ENCODE measurements around the gene NUCKS1. TPM values are rescaled to one million over a fixed set of nuclear protein-coding genes. Genes with fewer than 3 reads are reported as not detected.

NUCKS1 gene
- total and polyA plus RNA-seq, 2 of the 4 experiments (the other 2 are of a cell fraction): 37.9 to 103 TPM

- DNase-seq (peak; percentile 18), ATAC-seq (ENCODE audit: low read depth) (no peak)
- intact Hi-C loops (cut with micrococcal nuclease) (no loop called here), dilution Hi-C loops (cut with HindIII; ENCODE audit: low sequenced_read_pairs, unreplicated experiment) (no loop called here), in situ Hi-C loops (cut with MboI; ENCODE audit: low sequenced_read_pairs) (no loop called here)
- BruUV-seq (replicated peaks): no TSS peak
- Histone ChIP-seq H2AK9ac (replicated peaks; ENCODE audit: low read depth, low read length, poor library complexity) (no peak overlapping the region), H3K79me1 (ENCODE audit: low read depth in 1 of 2, low read length in 2 of 2) (peaks cover 13 to 24% of the 10 kb centered on the region in 2 experiments; a peak in 3 of 4 replicates), H3K23ac (ENCODE audit: low read depth, low read length) (no peak overlapping the region), H3K36me3 (ENCODE audit: control insufficient read depth, insufficient read depth, low read length) (peaks cover 24% of the 10 kb centered on the region), H3K18ac (ENCODE audit: low read depth, low read length) (no peak overlapping the region), H2BK20ac (ENCODE audit: low read depth, low read length) (no peak overlapping the region), H3K9me3 (ENCODE audit: control insufficient read depth, insufficient read depth, low read length) (no peaks in the 10 kb centered on the region), H3K4me2 (ENCODE audit: low read depth, low read length) (no peak overlapping the region), H3K14ac (replicated peaks; ENCODE audit: low read depth, low read length) (no peak overlapping the region), H3K4me1 (ENCODE audit: control insufficient read depth, insufficient read depth, low read length) (peaks cover 2% of the 10 kb centered on the region; the same call in 1 of the 2 replicates), H2AK5ac (ENCODE audit: low read depth, low read length) (no peak overlapping the region), H3K9me1 (ENCODE audit: insufficient read depth, low read length) (peaks cover 2% of the 10 kb centered on the region), H3K4me3 (ENCODE audit: insufficient read depth, low read depth, low read length) (no peak overlapping the region), H4K8ac (ENCODE audit: low read depth in 2 of 2, low read length in 2 of 2) (no peak overlapping the region), H2AFZ (replicated peaks; ENCODE audit: low read length, poor library complexity) (no peak overlapping the region), H3K56ac (ENCODE audit: extremely low read depth, insufficient read depth, low read length) (no peak overlapping the region), H4K5ac (ENCODE audit: low read depth, low read length) (no peak overlapping the region), H4K20me1 (ENCODE audit: insufficient read depth, low read length) (peaks cover 3% of the 10 kb centered on the region; the same call in 1 of the 2 replicates), H2BK120ac (ENCODE audit: low read depth, low read length) (no peak overlapping the region), H3K9ac (ENCODE audit: low read depth, low read length) (no peak overlapping the region), H3K4ac (ENCODE audit: low read depth, low read length) (no peak overlapping the region), H2BK5ac (ENCODE audit: low read depth, low read length, poor library complexity, severe bottlenecking) (no peak overlapping the region), H3K27me3 (ENCODE audit: control insufficient read depth, insufficient read depth, low read length) (no peaks in the 10 kb centered on the region), H2BK15ac (ENCODE audit: low read depth, low read length) (no peak overlapping the region), H3K27ac (ENCODE audit: insufficient read depth, low read length) (no peak overlapping the region), H4K91ac (ENCODE audit: insufficient read depth, low read depth, low read length) (no peak overlapping the region)
- WGBS, 2 experiments (ENCODE audit: extremely low coverage in 2 of 2, insufficient read length in 1 of 2): no CpG with 5 or more reads among the region's 5 CpGs
- POLR2A ChIA-PET (ENCODE audit: unreplicated experiment): no interaction called here
- TF ChIP-seq CEBPB (IDR thresholded peaks at IDR 0.05; ENCODE audit: low read depth, low read length) (no peak), RCOR1 (IDR thresholded peaks at IDR 0.05; ENCODE audit: insufficient replicate concordance, low read length) (no peak)
- CTCF ChIA-PET: interaction anchor here (0.9 kb wide), 1 partner anchor 24 kb away, joined by 4 read pairs; no protein-coding TSS in a partner anchor
Measured at GRCh38 chr1:205715628-205716027, 34.4 kb downstream of the NUCKS1 start.

Data from IMR-90 (cell line).